ENCODE measurements around the gene CAPG.
A peak's percentile ranks its signal among the peaks of the same experiment; 100 is the strongest.

GRCh38 chr2:85390941-85391669 is 19.1 kb downstream of the CAPG start:
- TF ChIP-seq CHD2 (IDR thresholded peaks at IDR 0.05; ENCODE audit: low read length, partially characterized antibody) (peak; percentile 29), ZSCAN20 (CRISPR knock-in tag; IDR thresholded peaks at IDR 0.05) (no peak), MAFK (IDR thresholded peaks at IDR 0.05; ENCODE audit: partially characterized antibody) (no peak), POLR2A (IDR thresholded peaks at IDR 0.05; ENCODE audit: low read length) (no peak), CBX2 (IDR thresholded peaks at IDR 0.05; ENCODE audit: borderline replicate concordance, low read depth) (no peak), SMC3 (IDR thresholded peaks at IDR 0.05) (peak; percentile 92), ESRRA (IDR thresholded peaks at IDR 0.05; ENCODE audit: borderline replicate concordance, low read length) (no peak), CTCF (IDR thresholded peaks at IDR 0.05) (peak; percentile 83), JUN (IDR thresholded peaks at IDR 0.05) (no peak), BHLHE40 (IDR thresholded peaks at IDR 0.05; ENCODE audit: low read depth, low read length) (no peak), MYC (IDR thresholded peaks at IDR 0.05; ENCODE audit: borderline replicate concordance, low read length) (no peak), NFE2L2 (conservative IDR thresholded peaks at IDR 0.05; ENCODE audit: low read length) (no peak)
